Measurements from ENCODE around the gene PCSK2. TPM values are rescaled to one million over a fixed set of nuclear protein-coding genes. Genes with fewer than 3 reads are reported as not detected.

Gene PCSK2
- total and polyA plus RNA-seq, 2 of the 8 experiments (the other 6 are each of a cell fraction or from before 2014, with no cell fraction given) = 1.9 to 4.2 TPM

DNA sequence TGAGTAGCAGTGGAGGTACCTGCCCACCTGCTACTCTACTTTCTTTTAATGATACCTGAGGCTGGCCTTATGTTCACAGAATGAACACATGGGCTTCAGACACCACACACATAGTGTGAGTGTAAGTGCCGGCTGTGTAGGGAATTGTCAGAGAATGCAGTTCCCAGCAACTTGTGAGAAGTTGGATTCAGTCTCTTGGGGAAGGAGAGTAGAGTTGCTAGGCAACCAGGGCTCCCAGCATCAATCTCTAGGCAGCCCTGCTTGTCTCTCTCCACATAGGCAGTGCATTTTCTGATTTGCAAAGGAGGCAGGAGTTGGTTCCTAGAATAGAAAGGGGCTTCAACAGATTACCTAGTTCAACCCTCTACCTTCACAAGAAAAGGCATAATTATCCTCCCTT lies 230.2 kb downstream of the PCSK2 start:
- Histone ChIP-seq H2BK20ac (ENCODE audit: low read length) (no peak overlapping the region), H3K4me3 (ENCODE audit: extremely low read depth in 1 of 4, insufficient read depth in 2 of 4, low read depth in 3 of 4, low read length in 4 of 4) (no peak overlapping the region), H4K5ac (ENCODE audit: insufficient read length, low read depth, low read length) (no peak overlapping the region), H2BK120ac (replicated peaks; ENCODE audit: low read depth, low read length) (no peak overlapping the region), H4K8ac (ENCODE audit: extremely low read depth, insufficient read depth, low read length) (no peak overlapping the region), H3K23ac (ENCODE audit: insufficient read length) (no peak overlapping the region), H3K18ac (ENCODE audit: extremely low read depth, low read length) (no peak overlapping the region), H3K27ac (ENCODE audit: low read depth, low read length) (no peak overlapping the region), H4K20me1 (replicated peaks in 1 of 2; ENCODE audit: control insufficient read depth in 1 of 2, insufficient read depth in 2 of 2, low read length in 2 of 2) (no peaks in the 10 kb centered on the region), H3K56ac (replicated peaks; ENCODE audit: insufficient read length, low read depth, low read length) (no peak overlapping the region), H3K27me3 (replicated peaks in 1 of 4; ENCODE audit: control insufficient read depth in 3 of 4, extremely low read depth in 1 of 4, insufficient read depth in 3 of 4, low read length in 3 of 4) (peaks cover 0 to 1% (median 0%) of the 10 kb centered on the region in 4 experiments; a peak in 1 of 7 replicates), H2BK15ac (ENCODE audit: low read length) (no peak overlapping the region), H3K4ac (replicated peaks; ENCODE audit: insufficient read length, low read depth, low read length) (no peak overlapping the region), H2BK5ac (ENCODE audit: low read depth, low read length) (no peak overlapping the region), H3K79me2 (ENCODE audit: control insufficient read depth in 1 of 2, insufficient read depth in 2 of 2, low read length in 2 of 2) (no peaks in the 10 kb centered on the region), H3K9me3 (ENCODE audit: insufficient read depth in 2 of 2, low read depth in 1 of 2, low read length in 1 of 2) (no peaks in the 10 kb centered on the region), H3K9ac (replicated peaks in 1 of 4; ENCODE audit: extremely low read depth in 1 of 4, low read depth in 3 of 4, low read length in 3 of 4) (no peak overlapping the region), H3K79me1 (ENCODE audit: low read depth, low read length) (no peaks in the 10 kb centered on the region), H4K91ac (replicated peaks; ENCODE audit: insufficient read length, low read length) (no peak overlapping the region), H2AFZ (ENCODE audit: low read length) (no peak overlapping the region), H3K36me3 (ENCODE audit: control insufficient read depth in 2 of 4, insufficient read depth in 4 of 4, low read length in 3 of 4) (no peaks in the 10 kb centered on the region), H3K4me2 (ENCODE audit: insufficient read depth in 1 of 2, low read depth in 2 of 2, low read length in 2 of 2) (no peak overlapping the region), H2BK12ac (ENCODE audit: low read depth, low read length) (no peak overlapping the region), H2AK5ac (ENCODE audit: low read depth, low read length) (no peak overlapping the region), H3K23me2 (ENCODE audit: low read depth, low read length) (no peaks in the 10 kb centered on the region), H3K14ac (ENCODE audit: insufficient read length) (no peak overlapping the region), H3K4me1 (replicated peaks in 1 of 4; ENCODE audit: control insufficient read depth in 3 of 4, insufficient read depth in 4 of 4, low read length in 3 of 4) (no peaks in the 10 kb centered on the region)
- no peak for TF ChIP-seq GTF2F1 (IDR thresholded peaks at IDR 0.05; ENCODE audit: borderline replicate concordance, low read depth, low read length)
- WGBS, 2 experiments (ENCODE audit: extremely low coverage in 1 of 2, insufficient coverage in 1 of 2, insufficient read length in 1 of 2, insufficient replicate concordance in 2 of 2, low coverage in 1 of 2, low lambda C conversion rate in 2 of 2, missing lambda C conversion rate in 1 of 2) = 68% methylated on average over 1 of the region's 1 CpG; no CpG with 5 or more reads in 1 of the 2 experiments
- FAIRE-seq = no peak
- ChIA-PET POLR2A (ENCODE audit: partially characterized antibody) (no interaction called here), CTCF (ENCODE audit: partially characterized antibody) (interaction anchor here (0.9 kb wide), 1 partner anchor 14 kb away, joined by 3 read pairs; no protein-coding TSS in a partner anchor)
- DNase-seq (ENCODE audit: low read depth in 1 of 2, low spot score in 2 of 2) = no peak

All from H1 (cell line).